WTC11 (cell line): ENCODE results near the gene LSM3.

Experiments
- NFE2L1 ChIP-seq: sonication (generic); formaldehyde crosslinking; IDR thresholded peaks from 2 replicates; pipeline ENCODE4 v1.8.1; 2023; ENCODE audit warnings: missing genetic modification reagents
- TF ChIP-seq, protein P1 (sequence below): fragments of 200-600 bp; IDR thresholded peaks from 2 replicates; pipeline ENCODE4 v1.8.0; 2022; ENCODE audit warnings: antibody characterized with exemption

DNA sequence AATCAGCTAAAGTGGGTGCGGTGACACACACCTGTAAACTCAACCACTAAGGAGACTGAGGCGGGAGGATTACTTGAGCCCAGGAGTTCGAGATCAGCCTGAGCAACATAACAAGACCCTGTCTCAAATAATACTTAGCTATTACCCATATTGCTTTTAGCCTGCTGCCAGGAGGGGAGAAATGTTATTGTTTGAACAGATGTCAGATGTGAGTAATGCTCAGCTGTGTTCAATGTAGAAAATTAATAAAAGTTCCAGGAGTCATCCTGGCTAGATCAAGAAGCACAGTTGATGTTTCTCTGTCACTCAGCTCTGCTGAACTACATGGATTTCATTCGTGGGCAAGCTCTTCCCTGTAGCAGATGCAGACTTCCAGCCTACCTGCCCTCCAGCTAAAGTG is 22.2 kb downstream of the LSM3 start:
- TF ChIP-seq NFE2L1: no peak
- TF ChIP-seq, protein P1, sequence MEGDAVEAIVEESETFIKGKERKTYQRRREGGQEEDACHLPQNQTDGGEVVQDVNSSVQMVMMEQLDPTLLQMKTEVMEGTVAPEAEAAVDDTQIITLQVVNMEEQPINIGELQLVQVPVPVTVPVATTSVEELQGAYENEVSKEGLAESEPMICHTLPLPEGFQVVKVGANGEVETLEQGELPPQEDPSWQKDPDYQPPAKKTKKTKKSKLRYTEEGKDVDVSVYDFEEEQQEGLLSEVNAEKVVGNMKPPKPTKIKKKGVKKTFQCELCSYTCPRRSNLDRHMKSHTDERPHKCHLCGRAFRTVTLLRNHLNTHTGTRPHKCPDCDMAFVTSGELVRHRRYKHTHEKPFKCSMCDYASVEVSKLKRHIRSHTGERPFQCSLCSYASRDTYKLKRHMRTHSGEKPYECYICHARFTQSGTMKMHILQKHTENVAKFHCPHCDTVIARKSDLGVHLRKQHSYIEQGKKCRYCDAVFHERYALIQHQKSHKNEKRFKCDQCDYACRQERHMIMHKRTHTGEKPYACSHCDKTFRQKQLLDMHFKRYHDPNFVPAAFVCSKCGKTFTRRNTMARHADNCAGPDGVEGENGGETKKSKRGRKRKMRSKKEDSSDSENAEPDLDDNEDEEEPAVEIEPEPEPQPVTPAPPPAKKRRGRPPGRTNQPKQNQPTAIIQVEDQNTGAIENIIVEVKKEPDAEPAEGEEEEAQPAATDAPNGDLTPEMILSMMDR: no peak
